GM12873 (cell line): ENCODE data around the gene MAP1LC3B2.

Experiments
- TF ChIP-seq, protein P1 (sequence below): IDR thresholded peaks from 2 replicates; pipeline ENCODE4 v1.5.1; 2012; ENCODE audit warnings: low read depth, mild to moderate bottlenecking, moderate library complexity, low read length, control low read depth; ENCODE audit not compliant: insufficient read depth; ENCODE audit errors: missing control alignments

The MAP1LC3B2 gene

DNA sequence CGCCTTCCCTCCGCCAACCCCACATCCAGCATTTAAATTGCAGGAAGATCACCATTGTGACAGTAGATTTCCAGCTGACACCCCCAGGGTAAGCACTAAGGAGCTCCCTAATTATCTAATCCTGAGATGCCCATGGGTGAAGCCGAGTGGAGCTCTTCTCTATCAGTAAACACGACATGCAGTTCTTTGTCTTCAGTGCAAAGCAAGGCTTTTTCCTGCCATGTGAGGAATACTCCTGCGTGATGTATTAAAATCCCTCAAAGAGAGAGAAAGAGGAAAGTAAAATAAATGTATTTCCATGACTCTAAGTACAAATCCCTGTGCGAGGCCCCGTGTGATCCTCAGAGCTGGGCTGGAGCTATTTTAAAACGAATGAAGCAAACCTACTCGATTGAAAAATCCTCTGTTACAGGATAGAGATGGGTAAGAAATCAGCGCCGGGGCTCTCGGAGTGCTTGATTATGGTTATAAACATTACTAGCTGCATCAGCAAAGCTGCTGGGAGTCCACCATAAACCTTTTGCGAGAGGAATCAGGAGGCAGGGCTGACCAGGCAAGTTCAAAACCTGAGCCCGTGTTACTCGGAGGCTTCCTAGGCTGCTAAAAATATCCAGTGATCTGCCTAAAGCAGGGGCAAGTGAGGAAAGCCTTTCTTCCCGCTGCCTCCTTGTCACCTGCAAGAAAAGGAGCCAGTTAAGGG lies 61.5 kb downstream of the MAP1LC3B2 start:
- TF ChIP-seq, protein P1, sequence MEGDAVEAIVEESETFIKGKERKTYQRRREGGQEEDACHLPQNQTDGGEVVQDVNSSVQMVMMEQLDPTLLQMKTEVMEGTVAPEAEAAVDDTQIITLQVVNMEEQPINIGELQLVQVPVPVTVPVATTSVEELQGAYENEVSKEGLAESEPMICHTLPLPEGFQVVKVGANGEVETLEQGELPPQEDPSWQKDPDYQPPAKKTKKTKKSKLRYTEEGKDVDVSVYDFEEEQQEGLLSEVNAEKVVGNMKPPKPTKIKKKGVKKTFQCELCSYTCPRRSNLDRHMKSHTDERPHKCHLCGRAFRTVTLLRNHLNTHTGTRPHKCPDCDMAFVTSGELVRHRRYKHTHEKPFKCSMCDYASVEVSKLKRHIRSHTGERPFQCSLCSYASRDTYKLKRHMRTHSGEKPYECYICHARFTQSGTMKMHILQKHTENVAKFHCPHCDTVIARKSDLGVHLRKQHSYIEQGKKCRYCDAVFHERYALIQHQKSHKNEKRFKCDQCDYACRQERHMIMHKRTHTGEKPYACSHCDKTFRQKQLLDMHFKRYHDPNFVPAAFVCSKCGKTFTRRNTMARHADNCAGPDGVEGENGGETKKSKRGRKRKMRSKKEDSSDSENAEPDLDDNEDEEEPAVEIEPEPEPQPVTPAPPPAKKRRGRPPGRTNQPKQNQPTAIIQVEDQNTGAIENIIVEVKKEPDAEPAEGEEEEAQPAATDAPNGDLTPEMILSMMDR, result no peak

DNA sequence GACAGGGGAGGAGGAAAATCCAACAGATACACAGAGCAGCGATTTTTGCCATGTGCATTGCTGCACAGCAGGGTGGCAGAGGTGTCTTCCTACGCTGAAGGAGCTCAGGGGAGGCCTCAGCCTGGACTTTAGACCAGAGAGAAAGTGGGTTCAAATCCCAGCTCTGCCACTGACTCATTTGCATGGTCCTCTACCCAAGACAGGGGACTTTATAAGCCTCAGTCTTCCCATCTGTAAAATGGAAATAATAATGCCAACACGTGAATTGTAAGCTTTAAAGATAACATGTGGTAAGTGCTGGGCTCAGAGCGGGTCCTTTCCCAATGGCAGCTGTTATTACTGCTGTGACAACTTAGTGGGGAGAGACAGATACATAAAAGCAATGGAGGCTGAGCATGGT lies 62.0 kb downstream of the MAP1LC3B2 start:
- TF ChIP-seq, protein P1, result no peak

DNA sequence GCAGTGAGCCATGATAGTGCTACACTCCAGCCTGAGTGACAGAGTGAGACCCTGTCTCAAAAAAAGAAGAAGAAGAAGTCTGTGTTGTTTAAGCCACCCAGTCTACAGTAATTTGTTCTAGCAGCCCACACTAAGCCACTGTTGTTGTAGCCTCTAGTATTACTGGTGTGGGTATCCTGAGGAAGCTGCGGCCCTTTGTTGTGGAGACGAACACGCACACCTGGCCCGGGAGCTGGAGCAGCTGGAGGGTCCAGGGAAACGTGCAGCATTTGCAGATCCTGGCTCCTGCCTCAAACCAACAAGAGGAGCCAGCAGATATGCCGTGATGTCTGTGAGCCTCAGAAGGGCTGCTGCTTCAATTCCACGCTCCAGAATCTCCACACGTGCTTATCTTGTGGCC lies 65.3 kb downstream of the MAP1LC3B2 start:
- TF ChIP-seq, protein P1, result no peak

DNA sequence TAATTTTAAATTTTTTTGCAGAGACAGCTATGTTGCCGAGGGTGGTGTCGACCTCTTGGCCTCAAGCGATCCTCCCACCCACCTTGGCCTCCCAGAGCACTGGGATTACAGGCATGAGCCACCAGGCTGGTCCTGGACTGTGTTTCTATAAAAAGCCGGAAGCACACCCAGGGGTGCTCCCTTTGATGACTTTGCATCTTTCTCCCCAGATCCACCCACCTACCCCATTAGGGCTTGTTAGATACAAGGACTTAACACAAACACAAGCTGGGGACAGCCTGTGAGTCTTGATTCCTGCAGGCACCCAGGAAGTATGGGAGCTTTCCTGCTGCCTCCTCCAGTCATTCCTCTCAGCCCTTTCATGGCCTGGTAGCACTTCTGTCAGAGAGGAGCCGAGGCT lies 67.0 kb downstream of the MAP1LC3B2 start:
- TF ChIP-seq, protein P1, result no peak
